Measurements from ENCODE around the gene TMEM132D.

DNA sequence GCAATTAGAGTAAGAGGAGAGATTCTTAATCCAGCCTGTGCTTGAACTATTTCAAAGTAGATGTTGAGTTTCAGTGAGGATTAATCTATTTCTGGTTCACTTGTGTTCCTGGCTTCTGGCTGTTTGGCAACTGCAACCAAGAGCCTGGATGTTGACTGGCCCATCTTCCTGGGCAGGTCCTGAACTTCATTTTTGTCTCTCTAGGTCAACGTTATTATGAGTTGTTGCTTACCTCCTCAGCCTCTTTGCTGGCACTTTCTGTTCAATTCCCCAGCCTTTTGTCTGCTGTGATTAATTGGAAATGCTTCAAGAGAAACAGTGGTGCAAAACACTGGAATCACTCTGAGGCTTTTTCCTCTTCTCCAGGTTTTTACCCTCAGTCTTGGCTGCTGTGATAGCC is 56.8 kb downstream of the TMEM132D start:
- TF ChIP-seq JUND (IDR thresholded peaks at IDR 0.05; ENCODE audit: low read length) (no peak), RAD21 (IDR thresholded peaks at IDR 0.05 in 1 of 2, conservative IDR thresholded peaks at IDR 0.05 in 1 of 2; ENCODE audit: low read depth in 2 of 2, low read length in 2 of 2) (no peak), EP300 (IDR thresholded peaks at IDR 0.05; ENCODE audit: borderline replicate concordance in 1 of 2, low read depth in 2 of 2, low read length in 2 of 2) (no peak), CTCF (IDR thresholded peaks at IDR 0.05; ENCODE audit: control extremely low read depth in 1 of 3, insufficient read depth in 1 of 3, low read depth in 1 of 3, low read length in 3 of 3) (no peak), POLR2A (IDR thresholded peaks at IDR 0.05; ENCODE audit: control extremely low read depth in 1 of 2, low read depth in 2 of 2, low read length in 2 of 2) (no peak), TAF1 (IDR thresholded peaks at IDR 0.05; ENCODE audit: low read depth, low read length) (no peak), GABPA (IDR thresholded peaks at IDR 0.05; ENCODE audit: borderline replicate concordance, insufficient read depth, low read length) (no peak), EGR1 (IDR thresholded peaks at IDR 0.05; ENCODE audit: borderline replicate concordance, low read depth, low read length) (no peak), HDAC2 (IDR thresholded peaks at IDR 0.05; ENCODE audit: borderline replicate concordance in 1 of 2, low read depth in 2 of 2, low read length in 2 of 2) (no peak), ASH2L (IDR thresholded peaks at IDR 0.05; ENCODE audit: low read length) (no peak), SRF (IDR thresholded peaks at IDR 0.05; ENCODE audit: low read depth, low read length) (no peak), SIN3A (conservative IDR thresholded peaks at IDR 0.05 in 1 of 2, IDR thresholded peaks at IDR 0.05 in 1 of 2; ENCODE audit: low read depth in 1 of 2, low read length in 2 of 2) (no peak)
- TF ChIP-seq, protein P1, sequence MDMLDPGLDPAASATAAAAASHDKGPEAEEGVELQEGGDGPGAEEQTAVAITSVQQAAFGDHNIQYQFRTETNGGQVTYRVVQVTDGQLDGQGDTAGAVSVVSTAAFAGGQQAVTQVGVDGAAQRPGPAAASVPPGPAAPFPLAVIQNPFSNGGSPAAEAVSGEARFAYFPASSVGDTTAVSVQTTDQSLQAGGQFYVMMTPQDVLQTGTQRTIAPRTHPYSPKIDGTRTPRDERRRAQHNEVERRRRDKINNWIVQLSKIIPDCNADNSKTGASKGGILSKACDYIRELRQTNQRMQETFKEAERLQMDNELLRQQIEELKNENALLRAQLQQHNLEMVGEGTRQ (IDR thresholded peaks at IDR 0.05; ENCODE audit: low read length), result no peak

Measured in H1 (cell line).